Activated CD4-positive, alpha-beta memory T cell treated with anti-CD3 and anti-CD28 coated beads, Interleukin-2, amount 10 ng/mL, durations not matched to agents 7 days and 5 days (primary cell): ENCODE results near the gene UBE4A. TPM values are rescaled to one million over a fixed set of nuclear protein-coding genes. Genes with fewer than 3 reads are reported as not detected.
"Not testable (repeated sequence)": the region's sequence is repeated elsewhere in the genome, so short reads cannot be mapped to it uniquely, and the experiment has no call there.

Experiments
- CTCF ChIA-PET: fragments of 350-600 bp; sonication (Branson Sonifier 250); formaldehyde crosslinking; loops from one replicate; lab custom pipeline; 2021; ENCODE audit warnings: antibody characterized with exemption, inconsistent platforms; lab: Charles Lee
- POLR2A ChIA-PET: fragments of 350-600 bp; sonication (Branson Sonifier 250); formaldehyde crosslinking; loops from one replicate; lab custom pipeline; 2021; ENCODE audit warnings: antibody characterized with exemption; lab: Charles Lee
- DNase-seq: peaks from one replicate; pipeline ENCODE4 v3.0.0-alpha.2; 2020
- H3K27ac Mint-ChIP-seq: one replicate; pipeline ENCODE4 v1.8.0; 2021; ENCODE audit warnings: mild to moderate bottlenecking, mixed read lengths
- H3K27me3 Mint-ChIP-seq: one replicate; pipeline ENCODE4 v1.8.0; 2021; ENCODE audit warnings: mixed read lengths
- H3K36me3 Mint-ChIP-seq: one replicate; pipeline ENCODE4 v1.8.0; 2021; ENCODE audit warnings: low read depth, mixed read lengths
- H3K4me1 Mint-ChIP-seq: one replicate; pipeline ENCODE4 v1.8.0; 2021; ENCODE audit warnings: mixed read lengths
- H3K4me3 Mint-ChIP-seq: one replicate; pipeline ENCODE4 v1.8.0; 2021; ENCODE audit warnings: mild to moderate bottlenecking, mixed read lengths
- H3K9me3 Mint-ChIP-seq: one replicate; pipeline ENCODE4 v1.8.0; 2021; ENCODE audit warnings: mixed read lengths
- total RNA-seq, 2 experiments: library from RNA; stranded (reverse); gene quantifications; one replicate each; pipeline ENCODE4 v1.2.3, GENCODE V29; 2021

The UBE4A gene
- total RNA-seq, 2 experiments from 2014 or later = 42.1 to 44.1 TPM

GRCh38 chr11:118379497-118379896 lies 20.1 kb downstream of the UBE4A start:
- POLR2A ChIA-PET = interaction anchor here (1.4 to 2.1 kb wide), 2 partner anchors 15 to 20 kb away, joined by 3 to 4 read pairs; no protein-coding TSS in a partner anchor
- no peak for DNase-seq
- Mint-ChIP-seq H3K27me3 (no peaks in the 10 kb centered on the region), H3K4me3 (no peak overlapping the region), H3K36me3 (peaks cover 67% of the 10 kb centered on the region), H3K9me3 (no peaks in the 10 kb centered on the region), H3K27ac (no peak overlapping the region), H3K4me1 (peaks cover 8% of the 10 kb centered on the region)
- CTCF ChIA-PET = interaction anchor here (0.9 kb wide), 1 partner anchor 107 kb away, joined by 3 read pairs; no protein-coding TSS in a partner anchor

GRCh38 chr11:118380571-118380970 lies 21.2 kb downstream of the UBE4A start:
- ChIA-PET POLR2A (no interaction called here), CTCF (interaction anchor here (0.8 kb wide), 1 partner anchor 209 kb away, joined by 4 read pairs; no protein-coding TSS in a partner anchor)
- no peak for DNase-seq
- H3K9me3 Mint-ChIP-seq = no peaks in the 10 kb centered on the region
- H3K36me3 Mint-ChIP-seq = peaks cover 69% of the 10 kb centered on the region
- no peak overlapping the region for H3K27ac Mint-ChIP-seq
- H3K4me3 Mint-ChIP-seq = no peak overlapping the region
- peaks cover 7% of the 10 kb centered on the region for H3K4me1 Mint-ChIP-seq
- no peaks in the 10 kb centered on the region for H3K27me3 Mint-ChIP-seq

- DNase-seq = no peak
- H3K27me3 Mint-ChIP-seq = no peaks in the 10 kb centered on the region
- CTCF ChIA-PET = no interaction called here
- H3K27ac Mint-ChIP-seq = no peak overlapping the region
- H3K4me1 Mint-ChIP-seq = no peaks in the 10 kb centered on the region
- H3K9me3 Mint-ChIP-seq = no peaks in the 10 kb centered on the region
- H3K4me3 Mint-ChIP-seq = no peak overlapping the region
- peaks cover 69% of the 10 kb centered on the region for H3K36me3 Mint-ChIP-seq
- POLR2A ChIA-PET = interaction anchor here (1.5 kb wide), 1 partner anchor 15 kb away, joined by 6 read pairs; no protein-coding TSS in a partner anchor
These were observed 23.6 kb downstream of the UBE4A start for GRCh38 chr11:118382954-118383353.

- H3K27ac Mint-ChIP-seq = no peak overlapping the region
- no peaks in the 10 kb centered on the region for H3K9me3 Mint-ChIP-seq
- ChIA-PET POLR2A (interaction anchor here (1.5 kb wide), 1 partner anchor 15 kb away, joined by 6 read pairs; no protein-coding TSS in a partner anchor), CTCF (no interaction called here)
- no peaks in the 10 kb centered on the region for H3K4me1 Mint-ChIP-seq
- no peaks in the 10 kb centered on the region for H3K27me3 Mint-ChIP-seq
- peaks cover 68% of the 10 kb centered on the region for H3K36me3 Mint-ChIP-seq
- no peak for DNase-seq
- H3K4me3 Mint-ChIP-seq = no peak overlapping the region
These were observed 24.3 kb downstream of the UBE4A start for GRCh38 chr11:118383657-118384056.

GRCh38 chr11:118396097-118396501 lies 36.7 kb downstream of the UBE4A start:
- H3K9me3 Mint-ChIP-seq = no peaks in the 10 kb centered on the region
- peak overlapping the region; percentile 60 for H3K4me3 Mint-ChIP-seq
- peaks cover 51% of the 10 kb centered on the region for H3K36me3 Mint-ChIP-seq
- POLR2A ChIA-PET = no interaction called here
- peak; percentile 31 for DNase-seq
- peak overlapping the region; percentile 98 for H3K27ac Mint-ChIP-seq
- peaks cover 65% of the 10 kb centered on the region for H3K4me1 Mint-ChIP-seq
- CTCF ChIA-PET = interaction anchor here (0.6 to 4.3 kb wide), 2 partner anchors 93 to 209 kb away, joined by 3 to 23 read pairs; no protein-coding TSS in a partner anchor
- H3K27me3 Mint-ChIP-seq = no peaks in the 10 kb centered on the region

- Mint-ChIP-seq H3K4me1 (peaks cover 67% of the 10 kb centered on the region), H3K36me3 (peaks cover 57% of the 10 kb centered on the region), H3K9me3 (no peaks in the 10 kb centered on the region), H3K27ac (peak overlapping the region; percentile 98), H3K4me3 (no peak overlapping the region), H3K27me3 (no peaks in the 10 kb centered on the region)
- no peak for DNase-seq
- ChIA-PET CTCF (interaction anchor here (1.0 to 4.3 kb wide), 4 partner anchors 38 to 199 kb away, joined by 3 to 23 read pairs (median 7); partner anchors contain the start of gene KMT2A), POLR2A (interaction anchor here (1.1 to 6.9 kb wide), 13 partner anchors 11 to 393 kb away, joined by 3 to 77 read pairs (median 6); partner anchors contain the start of genes ARCN1, CD3E, DDX6 and KMT2A)
These were observed 38.0 kb downstream of the UBE4A start for GRCh38 chr11:118397448-118397847.

GRCh38 chr11:118398791-118399559 lies 39.6 kb downstream of the UBE4A start:
- peak overlapping the region; percentile 97 for H3K27ac Mint-ChIP-seq
- H3K36me3 Mint-ChIP-seq = peaks cover 53% of the 10 kb centered on the region
- ChIA-PET POLR2A (interaction anchor here (0.6 to 6.9 kb wide), 24 partner anchors 9 to 1167 kb away, joined by 3 to 77 read pairs (median 4); partner anchors contain the start of genes ARCN1, CD3D, CD3E and KMT2A), CTCF (interaction anchor here (0.9 to 4.3 kb wide), 9 partner anchors 34 to 227 kb away, joined by 3 to 23 read pairs (median 4); partner anchors contain the start of genes KMT2A and MPZL2)
- H3K9me3 Mint-ChIP-seq = no peaks in the 10 kb centered on the region
- H3K4me1 Mint-ChIP-seq = peaks cover 69% of the 10 kb centered on the region
- peak overlapping the region; percentile 85 for H3K4me3 Mint-ChIP-seq
- peak; percentile 62 for DNase-seq
- no peaks in the 10 kb centered on the region for H3K27me3 Mint-ChIP-seq

- CTCF ChIA-PET = interaction anchor here (0.7 to 2.7 kb wide), 8 partner anchors 29 to 230 kb away, joined by 3 to 19 read pairs (median 4); partner anchors contain the start of gene KMT2A
- H3K36me3 Mint-ChIP-seq = peaks cover 59% of the 10 kb centered on the region
These were observed 41.9 kb downstream of the UBE4A start, which contains the start of gene ATP5MG for GRCh38 chr11:118401151-118401879. Gene ATP5MG (plus strand): TSS chr11:118401606. CDS start chr11:118401666, 60 bp downstream.

GRCh38 chr11:118401880-118402590 lies 42.6 kb downstream of the UBE4A start:
- Mint-ChIP-seq H3K36me3 (peaks cover 60% of the 10 kb centered on the region), H3K9me3 (no peaks in the 10 kb centered on the region), H3K4me3 (peak overlapping the region; percentile 85), H3K27ac (peak overlapping the region; percentile 97), H3K27me3 (no peaks in the 10 kb centered on the region), H3K4me1 (peaks cover 75% of the 10 kb centered on the region)
- POLR2A ChIA-PET = interaction anchor here (0.7 to 6.9 kb wide), 17 partner anchors 10 to 186 kb away, joined by 3 to 77 read pairs (median 4); partner anchors contain the start of genes ARCN1, CD3E, KMT2A and MPZL3
- DNase-seq = no peak
- CTCF ChIA-PET = interaction anchor here (0.7 to 2.7 kb wide), 13 partner anchors 10 to 260 kb away, joined by 3 to 19 read pairs (median 4); partner anchors contain the start of gene KMT2A

More at GRCh38 chr11:118401151-118401879, 41.9 kb downstream of the UBE4A start, which contains the start of gene ATP5MG:
- Mint-ChIP-seq H3K4me3 (peak within 1 kb of the TSS; percentile 85), H3K4me1 (peaks cover 74% of the 10 kb centered on the region), H3K27ac (peak within 1 kb of the TSS; percentile 97), H3K27me3 (no peaks in the 10 kb centered on the region), H3K9me3 (no peaks in the 10 kb centered on the region)
- peak; percentile 92 for DNase-seq
- POLR2A ChIA-PET = interaction anchor here (0.7 to 6.9 kb wide), 18 partner anchors 9 to 185 kb away, joined by 3 to 77 read pairs (median 4); partner anchors contain the start of genes ARCN1, CD3E, KMT2A and MPZL3

GRCh38 chr11:118402594-118402993 lies 43.2 kb downstream of the UBE4A start:
- CTCF ChIA-PET = interaction anchor here (0.7 to 2.7 kb wide), 12 partner anchors 11 to 260 kb away, joined by 3 to 19 read pairs (median 4); partner anchors contain the start of gene KMT2A
- peaks cover 62% of the 10 kb centered on the region for H3K36me3 Mint-ChIP-seq

GRCh38 chr11:118406599-118407166 lies 47.3 kb downstream of the UBE4A start:
- peaks cover 64% of the 10 kb centered on the region for H3K36me3 Mint-ChIP-seq
- ChIA-PET CTCF (interaction anchor here (0.6 to 1.0 kb wide), 3 partner anchors 24 to 583 kb away, joined by 3 read pairs; no protein-coding TSS in a partner anchor), POLR2A (no interaction called here)
- peaks cover 43% of the 10 kb centered on the region for H3K4me1 Mint-ChIP-seq
- H3K27ac Mint-ChIP-seq = no peak overlapping the region
- DNase-seq = no peak
- H3K4me3 Mint-ChIP-seq = no peak overlapping the region
- no peaks in the 10 kb centered on the region for H3K9me3 Mint-ChIP-seq
- H3K27me3 Mint-ChIP-seq = no peaks in the 10 kb centered on the region

More at GRCh38 chr11:118402594-118402993, 43.2 kb downstream of the UBE4A start:
- POLR2A ChIA-PET = interaction anchor here (0.9 to 6.9 kb wide), 14 partner anchors 10 to 170 kb away, joined by 3 to 77 read pairs (median 4); partner anchors contain the start of genes ARCN1, CD3E, KMT2A and MPZL3
- Mint-ChIP-seq H3K4me3 (peak overlapping the region; percentile 85), H3K27ac (peak overlapping the region; percentile 45), H3K4me1 (peaks cover 70% of the 10 kb centered on the region)
- DNase-seq, H3K9me3 Mint-ChIP-seq, H3K27me3 Mint-ChIP-seq: not testable (repeated sequence)
